ENCODE measurements around the gene RHBDF1.

DNA sequence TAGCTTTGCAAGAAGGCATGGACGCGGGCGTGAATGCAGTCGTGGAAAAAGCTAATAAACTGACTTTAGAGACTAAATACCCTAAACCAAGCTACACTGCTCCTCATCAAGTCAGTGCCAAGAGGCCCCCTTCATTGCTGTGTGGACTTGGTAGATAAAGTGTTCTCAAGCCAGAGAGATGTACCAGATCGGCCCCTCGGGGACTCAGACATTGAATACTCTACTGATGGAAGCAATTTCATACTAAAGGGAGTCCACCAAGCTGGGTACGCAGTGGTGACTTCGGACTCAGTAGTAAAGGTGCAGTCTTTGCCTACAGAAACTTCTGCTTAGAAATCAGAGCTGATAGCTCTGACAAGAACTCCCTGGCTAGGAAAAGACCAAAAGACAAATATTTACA lies 27.8 kb downstream of the RHBDF1 start:
- TF ChIP-seq ZFP3 (CRISPR knock-in tag; IDR thresholded peaks at IDR 0.05) (no peak), RARB (CRISPR knock-in tag; IDR thresholded peaks at IDR 0.05) (no peak)
